GM19351 (cell line): Measurements from ENCODE around the gene IL17RC.

ENCODE experiments used
- ATAC-seq: cut with Tn5 transposase; IDR thresholded peaks from one replicate; pipeline ENCODE4 v1.9.1; 2021; ENCODE audit warnings: mild to moderate bottlenecking, moderate library complexity; ENCODE audit not compliant: unreplicated experiment

Gene IL17RC

DNA sequence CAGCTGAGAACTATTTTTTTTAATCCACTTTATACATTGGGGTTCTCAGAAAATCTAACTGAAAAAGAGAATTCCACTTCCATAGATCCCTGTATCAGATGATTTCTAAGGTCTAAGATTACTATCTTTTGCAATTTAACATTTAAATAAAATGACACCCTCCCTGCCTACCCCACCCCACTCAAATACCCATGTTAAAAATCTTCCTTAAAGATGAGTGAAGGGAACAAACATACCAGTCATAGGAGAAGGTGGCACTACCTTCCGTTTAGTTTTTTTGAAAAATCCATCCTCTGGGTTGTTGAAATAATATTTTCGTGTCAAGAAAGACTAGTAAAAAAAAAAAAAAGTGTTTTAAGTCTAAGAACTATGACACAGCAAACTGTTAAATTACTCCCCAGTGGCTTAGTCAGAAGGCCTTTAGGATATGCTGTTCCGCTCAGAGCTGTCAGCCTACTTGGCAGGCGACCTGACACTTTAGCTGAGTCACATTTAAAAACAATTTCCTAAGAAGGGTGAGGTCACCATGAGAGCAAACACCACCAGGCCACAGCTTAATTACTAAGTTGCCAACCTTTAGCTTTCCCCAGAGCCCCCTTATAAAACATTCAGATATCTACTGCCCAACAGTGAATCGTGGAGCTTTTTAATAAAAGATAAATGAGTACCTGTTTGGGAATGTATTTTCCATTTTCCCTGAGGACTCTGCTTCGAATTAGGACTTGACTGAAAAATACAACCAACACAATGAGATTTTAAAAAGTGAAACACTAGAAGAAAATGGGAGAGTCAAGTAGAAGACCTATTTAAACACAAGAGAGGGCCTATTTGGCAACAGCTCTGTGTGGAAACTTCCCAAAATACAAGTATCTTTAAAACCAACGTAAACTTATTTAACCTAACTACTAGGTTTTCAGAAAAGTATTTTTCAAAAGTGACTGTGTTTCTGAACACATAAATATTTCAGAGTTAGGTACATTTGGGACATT is 60.1 kb downstream of the IL17RC start:
- ATAC-seq, result no peak

DNA sequence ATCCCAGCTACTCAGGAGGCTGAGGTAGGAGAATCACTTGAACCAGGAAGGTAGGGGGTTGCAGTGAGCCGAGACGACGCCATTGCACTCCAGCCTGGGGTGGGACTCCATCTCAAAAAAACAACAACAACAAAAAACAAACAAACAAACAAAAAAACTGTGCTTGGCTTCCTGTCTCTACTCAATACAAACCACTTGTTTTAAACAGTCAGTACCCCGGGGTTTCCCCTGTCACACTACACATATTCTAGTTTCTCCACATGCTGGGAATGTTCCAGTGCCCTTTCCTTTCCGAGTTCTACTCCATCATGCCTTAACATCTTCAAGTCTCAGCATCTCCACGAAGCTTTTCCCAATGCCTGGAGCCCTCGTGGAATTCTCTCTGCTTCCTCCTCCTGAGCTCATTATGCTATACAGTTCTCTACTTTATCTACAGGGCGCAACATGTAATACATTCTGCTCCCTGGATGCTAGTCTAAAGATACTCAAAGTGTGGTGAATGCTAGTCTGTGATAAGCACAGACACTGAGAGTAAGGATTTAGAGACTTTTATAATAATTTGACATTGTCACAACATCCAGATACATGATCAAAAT is 61.9 kb downstream of the IL17RC start:
- no peak for ATAC-seq

DNA sequence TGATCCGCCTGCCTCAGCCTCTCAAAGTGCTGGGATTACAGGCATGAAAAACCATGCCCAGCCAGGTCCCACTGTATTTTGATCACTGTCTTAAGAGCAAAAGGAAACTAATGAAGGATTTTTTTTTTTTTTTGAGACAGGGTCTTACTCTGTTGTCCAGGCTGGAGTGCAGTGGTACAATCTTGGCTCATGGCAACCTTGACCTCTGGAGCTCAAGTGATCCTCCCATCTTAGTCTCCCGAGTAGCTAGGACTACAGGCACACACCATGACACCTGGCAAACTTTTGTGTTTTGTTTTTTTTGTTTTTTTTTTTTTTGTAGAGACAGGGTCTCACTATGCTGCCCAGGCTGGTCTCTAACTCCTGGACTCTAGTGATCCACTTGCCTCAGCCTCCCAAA is 63.4 kb downstream of the IL17RC start:
- no peak for ATAC-seq
